Endothelial cell of umbilical vein (primary cell): Measurements from ENCODE around the gene AKAP14. TPM values are rescaled to one million over a fixed set of nuclear protein-coding genes. Genes with fewer than 3 reads are reported as not detected.

Source experiments
- BruUV-seq: library from RNA; stranded (reverse); fragments of 400-500 nt; replicated peaks from 2 replicates; lab custom pipeline; 2021; lab: Mats Ljungman, UMichigan
- CTCF ChIA-PET: fragments of 300-600, 350-600 bp; sonication (Branson Sonifier 250); formaldehyde crosslinking; loops from one replicate; lab custom pipeline; 2021; ENCODE audit warnings: antibody characterized with exemption, inconsistent platforms; lab: Charles Lee
- POLR2A ChIA-PET: fragments of 300-600, 350-600 bp; sonication (Branson Sonifier 250); formaldehyde crosslinking; loops from one replicate; lab custom pipeline; 2021; ENCODE audit warnings: antibody characterized with exemption, inconsistent platforms; lab: Charles Lee
- DNase-seq: peaks from one replicate; pipeline ENCODE4 v3.0.0-alpha.2; 2011; ENCODE audit warnings: low read depth, low spot score
- FAIRE-seq: peaks from 2 replicates; lab custom pipeline; 2011; peaks lifted over from hg19 to GRCh38; lab: Jason Lieb, UNC
- H2AFZ ChIP-seq: 2 replicates; pipeline ENCODE4 v1.6.0; 2012; ENCODE audit warnings: low read depth, low read length, control low read depth, inconsistent platforms
- H3K27ac ChIP-seq: 2 replicates; pipeline ENCODE4 v1.5.1; 2011; ENCODE audit warnings: low read depth, mild to moderate bottlenecking, control low read depth, low read length, moderate library complexity; ENCODE audit not compliant: insufficient read depth
- H3K27me3 ChIP-seq, 2 experiments: 2 replicates each; pipeline versions ENCODE4 v1.6.0 to v1.6.1; 2011; ENCODE audit warnings: low read length in 2 of 2, mixed read lengths in 1 of 2; ENCODE audit not compliant: control insufficient read depth in 2 of 2, insufficient read depth in 2 of 2
- H3K36me3 ChIP-seq, 2 experiments: 2 replicates in 1 of 2; 3 replicates in 1 of 2; pipeline ENCODE4 v1.5.1; 2011; ENCODE audit warnings: low read length in 2 of 2, mild to moderate bottlenecking in 1 of 2, moderate library complexity in 1 of 2; ENCODE audit not compliant: control insufficient read depth in 2 of 2, insufficient read depth in 2 of 2; ENCODE audit errors: extremely low read depth in 1 of 2
- H3K4me1 ChIP-seq: 3 replicates; pipeline ENCODE4 v1.5.1; 2011; ENCODE audit warnings: mild to moderate bottlenecking, low read length; ENCODE audit not compliant: control insufficient read depth, insufficient read depth; ENCODE audit errors: extremely low read depth
- H3K4me2 ChIP-seq: 2 replicates; pipeline ENCODE4 v1.6.1; 2011; ENCODE audit warnings: low read length, control low read depth, mixed read lengths; ENCODE audit not compliant: insufficient read depth
- H3K4me3 ChIP-seq, 3 experiments: fragments of 200-600 bp in 1 of 3; sonication (generic), shearing (Covaris generic) in 1 of 3; replicated peaks in 1 of 3; 2 replicates each; pipeline ENCODE4 v1.5.1; 2011 to 2016; ENCODE audit warnings: control low read depth in 3 of 3, low read length in 3 of 3, mild to moderate bottlenecking in 2 of 3, inconsistent platforms in 1 of 3, low read depth in 1 of 3, moderate library complexity in 1 of 3; ENCODE audit not compliant: insufficient read depth in 1 of 3
- H3K79me2 ChIP-seq: 2 replicates; pipeline ENCODE4 v1.6.0; 2012; ENCODE audit warnings: low read length, inconsistent platforms; ENCODE audit not compliant: control insufficient read depth, insufficient read depth
- H3K9ac ChIP-seq: replicated peaks from 2 replicates; pipeline ENCODE3; 2011; ENCODE audit warnings: low read length, control low read depth; ENCODE audit not compliant: insufficient read depth; ENCODE audit errors: extremely low read depth
- H3K9me1 ChIP-seq: replicated peaks from 3 replicates; pipeline ENCODE4 v1.6.0; 2011; ENCODE audit warnings: mild to moderate bottlenecking, low read length; ENCODE audit not compliant: control insufficient read depth, insufficient read depth; ENCODE audit errors: extremely low read depth
- H3K9me3 ChIP-seq: replicated peaks from 2 replicates; pipeline ENCODE4 v1.5.1; 2012; ENCODE audit warnings: low read length, inconsistent platforms; ENCODE audit not compliant: control insufficient read depth, insufficient read depth
- H4K20me1 ChIP-seq: replicated peaks from 2 replicates; pipeline ENCODE3; 2011; ENCODE audit warnings: mild to moderate bottlenecking, low read length; ENCODE audit not compliant: control insufficient read depth, insufficient read depth; ENCODE audit errors: extremely low read depth
- CTCF ChIP-seq, 2 donors: IDR thresholded peaks; 1 replicate in 1 of 2; 2 replicates in 1 of 2; pipeline ENCODE4 v1.5.1; 2011; ENCODE audit warnings: low read length in 2 of 2, mild to moderate bottlenecking in 2 of 2, moderate library complexity in 2 of 2, control low read depth in 1 of 2, inconsistent platforms in 1 of 2, low read depth in 1 of 2; ENCODE audit not compliant: insufficient read depth in 1 of 2; ENCODE audit errors: extremely low read depth in 1 of 2
- EZH2 ChIP-seq: IDR thresholded peaks from 2 replicates; pipeline ENCODE4 v1.6.1; 2012; ENCODE audit warnings: borderline replicate concordance, low read depth, mild to moderate bottlenecking, moderate library complexity, low read length, inconsistent platforms; ENCODE audit not compliant: severe bottlenecking
- FOS ChIP-seq: IDR thresholded peaks from 2 replicates; pipeline ENCODE4 v1.6.1; 2011; ENCODE audit warnings: mild to moderate bottlenecking, low read length, moderate library complexity, borderline replicate concordance; ENCODE audit not compliant: insufficient read depth
- GATA2 ChIP-seq: IDR thresholded peaks from 2 replicates; pipeline ENCODE4 v1.7.0; 2011; ENCODE audit warnings: low read depth, mild to moderate bottlenecking, moderate library complexity, mixed read lengths, low read length; ENCODE audit not compliant: insufficient read length, insufficient read depth
- JUN ChIP-seq: IDR thresholded peaks from 2 replicates; pipeline ENCODE4 v1.6.1; 2011; ENCODE audit warnings: borderline replicate concordance, low read depth; ENCODE audit not compliant: insufficient read length, insufficient read depth
- MAX ChIP-seq: IDR thresholded peaks from 2 replicates; pipeline ENCODE4 v1.6.1; 2011; ENCODE audit not compliant: insufficient read depth, insufficient read length
- MYC ChIP-seq: IDR thresholded peaks from one replicate; pipeline ENCODE4 v1.6.1; 2011; ENCODE audit warnings: mild to moderate bottlenecking, low read depth, low read length
- POLR2A ChIP-seq: IDR thresholded peaks from 2 replicates; pipeline ENCODE4 v1.6.1; 2012; ENCODE audit warnings: low read depth, mild to moderate bottlenecking, control low read depth, low read length
- POLR2AphosphoS5 ChIP-seq: IDR thresholded peaks from 2 replicates; pipeline ENCODE4 v1.6.1; 2012; ENCODE audit warnings: low read depth, mild to moderate bottlenecking, control low read depth, low read length, moderate library complexity; ENCODE audit not compliant: insufficient read depth
- dilution Hi-C: fragments of 300-500 bp; cut with MboI; formaldehyde crosslinking; loops from one replicate; pipeline ENCODE4 v1.15.0; 2019; ENCODE audit warnings: low sequenced_read_pairs; ENCODE audit not compliant: extremely low pct_ligation_motif_present
- intact Hi-C: fragments of 100-400 bp; cut with micrococcal nuclease; formaldehyde crosslinking; loops from one replicate; pipeline ENCODE4 v1.10.0; 2022
- polyA plus RNA-seq, 4 experiments: library from polyadenylated mRNA; depleted of rRNA in 3 of 4; stranded (reverse) in 3 of 4; unstranded in 1 of 4; fragments of >200 nt; gene quantifications; 2 replicates each; pipeline versions ENCODE4 v1.2.1 to v1.2.3, GENCODE V29; 2011 to 2012; ENCODE audit warnings: missing spikeins in 1 of 4
- total RNA-seq: library from RNA; stranded (reverse); gene quantifications from 2 replicates; pipeline ENCODE4 v1.2.3, GENCODE V29; 2021

AKAP14 gene
- total and polyA plus RNA-seq, 2 donors (not counting 3 experiments of a cell fraction or from before 2014, with no cell fraction given) = not detected

GRCh38 chrX:119942173-119942819 lies 46.6 kb downstream of the AKAP14 start:
- Histone ChIP-seq H3K79me2 (peaks cover 9% of the 10 kb centered on the region), H3K27ac (peak overlapping the region; percentile 63), H3K9me3 (no peaks in the 10 kb centered on the region), H3K36me3 (no peaks in the 10 kb centered on the region), H3K27me3 (no peaks in the 10 kb centered on the region), H3K4me3 (peak overlapping the region; percentile 39 to 73 (median 61)), H2AFZ (no peak overlapping the region), H3K9me1 (no peaks in the 10 kb centered on the region), H3K4me2 (peak overlapping the region; percentile 64), H4K20me1 (no peaks in the 10 kb centered on the region), H3K9ac (peak overlapping the region; percentile 81), H3K4me1 (peaks cover 10% of the 10 kb centered on the region)
- intact Hi-C loops = loop anchor here (2.0 kb wide), 1 partner anchor 309 kb away; the partner anchor contains the start of gene ZBTB33
- POLR2A ChIA-PET = no interaction called here
- FAIRE-seq (peak; percentile 76), DNase-seq (no peak)
- TSS peak; percentile 50 for BruUV-seq
- TF ChIP-seq MAX = no peak
- no peak for TF ChIP-seq JUN
- TF ChIP-seq FOS = no peak
- no peak for TF ChIP-seq MYC
- TF ChIP-seq POLR2AphosphoS5 = no peak
- no peak for TF ChIP-seq EZH2
- TF ChIP-seq CTCF (IDR thresholded peaks at IDR 0.05; ENCODE audit: extremely low read depth in 1 of 2, insufficient read depth in 1 of 2, low read depth in 1 of 2, low read length in 2 of 2) = no peak
- TF ChIP-seq POLR2A = no peak
- TF ChIP-seq GATA2 = no peak
- CTCF ChIA-PET = no interaction called here
- dilution Hi-C loops = no loop called here
